Kidney (tissue), 14 donors: ENCODE measurements around the gene AKAP3. TPM values are rescaled to one million over a fixed set of nuclear protein-coding genes. Genes with fewer than 3 reads are reported as not detected.

Experiments used
- DNase-seq, 5 donors: peaks; one replicate each; pipeline ENCODE4 v3.0.0-alpha.2; 2013 to 2020
- FAIRE-seq: peaks from 2 replicates; lab custom pipeline; 2012; peaks lifted over from hg19 to GRCh38; lab: Jason Lieb, UNC
- H3K27ac ChIP-seq, 2 donors: one replicate each; pipeline ENCODE4 v1.7.0; 2013; ENCODE audit warnings: low read depth in 2 of 2, low read length in 2 of 2, inconsistent platforms in 1 of 2
- H3K27me3 ChIP-seq: one replicate; pipeline ENCODE4 v1.7.1; 2013; ENCODE audit warnings: low read length, inconsistent platforms; ENCODE audit not compliant: control insufficient read depth, insufficient read depth
- H3K36me3 ChIP-seq, 3 donors: one replicate each; pipeline versions ENCODE4 v1.7.0 to v1.7.1; 2013; ENCODE audit warnings: low read length in 3 of 3, control low read depth in 1 of 3, inconsistent platforms in 1 of 3; ENCODE audit not compliant: insufficient read depth in 3 of 3, control insufficient read depth in 2 of 3
- H3K4me1 ChIP-seq, 3 donors: one replicate each; pipeline versions ENCODE4 v1.7.0 to v1.7.1; 2013; ENCODE audit warnings: low read length in 3 of 3, inconsistent platforms in 1 of 3, low read depth in 1 of 3; ENCODE audit not compliant: control insufficient read depth in 2 of 3, insufficient read depth in 2 of 3
- H3K4me3 ChIP-seq, 3 donors: one replicate each; pipeline versions ENCODE4 v1.7.0 to v1.8.1; 2013; ENCODE audit warnings: low read length in 3 of 3, control low read depth in 1 of 3, inconsistent platforms in 1 of 3
- H3K9ac ChIP-seq, 3 donors: one replicate each; pipeline versions ENCODE4 v1.7.0 to v1.7.1; 2013; ENCODE audit warnings: low read length in 3 of 3, control low read depth in 1 of 3, inconsistent platforms in 1 of 3
- H3K9me3 ChIP-seq, 3 donors: one replicate each; pipeline versions ENCODE4 v1.7.0 to v1.7.1; 2013; ENCODE audit warnings: low read length in 3 of 3, control low read depth in 1 of 3, inconsistent platforms in 1 of 3; ENCODE audit not compliant: control insufficient read depth in 2 of 3, insufficient read depth in 1 of 3
- intact Hi-C: fragments of 100-400 bp; cut with DNase I; formaldehyde crosslinking; loops from one replicate; pipeline ENCODE4 v1.11.1; 2022
- polyA plus RNA-seq: library from polyadenylated mRNA; stranded (reverse); fragments of 350-450 nt; fragmentation: Illumina TruSeq; extraction: RNeasy Lipid Tissue Mini Kit (QIAGEN cat#74804); gene quantifications from one replicate; pipeline ENCODE4 v1.2.3, GENCODE V29; 2014; ENCODE audit warnings: low read depth, low replicate concordance; ENCODE audit not compliant: insufficient read depth
- total RNA-seq: library from RNA; stranded (reverse); fragmentation: NEBNext Ultra II Directional; extraction: Animal tissue kit (Norgen Biotek cat#: 25700); gene quantifications from one replicate; pipeline ENCODE4 v1.2.1, GENCODE V29; 2021
- TF ChIP-seq, protein P1 (sequence below): IDR thresholded peaks from 3 replicates; pipeline ENCODE4 v1.5.1; 2012; ENCODE audit warnings: mild to moderate bottlenecking, moderate library complexity, borderline replicate concordance; ENCODE audit not compliant: insufficient read depth; ENCODE audit errors: extremely low read depth
- donor health status: control.
- donor health status: control.
- donor health status: control.
- donor health status: control.
- donor health status: control.
- donor health status: DM: yes; HTN: yes; CAD: no.
- donor health status: Normal renal cell carcinoma (clear cell type).

AKAP3 gene
- total and polyA plus RNA-seq, 2 donors from 2014 or later = 2.3 to 2.7 TPM

GRCh38 chr12:4569261-4569660, 79.6 kb downstream of the AKAP3 start:
- Histone ChIP-seq H3K27me3 (no peaks in the 10 kb centered on the region), H3K4me1 (no peaks in the 10 kb centered on the region), H3K9ac (no peak overlapping the region), H3K36me3 (no peaks in the 10 kb centered on the region), H3K4me3 (no peak overlapping the region), H3K9me3 (no peaks in the 10 kb centered on the region), H3K27ac (no peak overlapping the region)
- FAIRE-seq (no peak), DNase-seq (no peak)
- intact Hi-C loops = no loop called here
- TF ChIP-seq, protein P1, sequence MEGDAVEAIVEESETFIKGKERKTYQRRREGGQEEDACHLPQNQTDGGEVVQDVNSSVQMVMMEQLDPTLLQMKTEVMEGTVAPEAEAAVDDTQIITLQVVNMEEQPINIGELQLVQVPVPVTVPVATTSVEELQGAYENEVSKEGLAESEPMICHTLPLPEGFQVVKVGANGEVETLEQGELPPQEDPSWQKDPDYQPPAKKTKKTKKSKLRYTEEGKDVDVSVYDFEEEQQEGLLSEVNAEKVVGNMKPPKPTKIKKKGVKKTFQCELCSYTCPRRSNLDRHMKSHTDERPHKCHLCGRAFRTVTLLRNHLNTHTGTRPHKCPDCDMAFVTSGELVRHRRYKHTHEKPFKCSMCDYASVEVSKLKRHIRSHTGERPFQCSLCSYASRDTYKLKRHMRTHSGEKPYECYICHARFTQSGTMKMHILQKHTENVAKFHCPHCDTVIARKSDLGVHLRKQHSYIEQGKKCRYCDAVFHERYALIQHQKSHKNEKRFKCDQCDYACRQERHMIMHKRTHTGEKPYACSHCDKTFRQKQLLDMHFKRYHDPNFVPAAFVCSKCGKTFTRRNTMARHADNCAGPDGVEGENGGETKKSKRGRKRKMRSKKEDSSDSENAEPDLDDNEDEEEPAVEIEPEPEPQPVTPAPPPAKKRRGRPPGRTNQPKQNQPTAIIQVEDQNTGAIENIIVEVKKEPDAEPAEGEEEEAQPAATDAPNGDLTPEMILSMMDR = no peak

DNA sequence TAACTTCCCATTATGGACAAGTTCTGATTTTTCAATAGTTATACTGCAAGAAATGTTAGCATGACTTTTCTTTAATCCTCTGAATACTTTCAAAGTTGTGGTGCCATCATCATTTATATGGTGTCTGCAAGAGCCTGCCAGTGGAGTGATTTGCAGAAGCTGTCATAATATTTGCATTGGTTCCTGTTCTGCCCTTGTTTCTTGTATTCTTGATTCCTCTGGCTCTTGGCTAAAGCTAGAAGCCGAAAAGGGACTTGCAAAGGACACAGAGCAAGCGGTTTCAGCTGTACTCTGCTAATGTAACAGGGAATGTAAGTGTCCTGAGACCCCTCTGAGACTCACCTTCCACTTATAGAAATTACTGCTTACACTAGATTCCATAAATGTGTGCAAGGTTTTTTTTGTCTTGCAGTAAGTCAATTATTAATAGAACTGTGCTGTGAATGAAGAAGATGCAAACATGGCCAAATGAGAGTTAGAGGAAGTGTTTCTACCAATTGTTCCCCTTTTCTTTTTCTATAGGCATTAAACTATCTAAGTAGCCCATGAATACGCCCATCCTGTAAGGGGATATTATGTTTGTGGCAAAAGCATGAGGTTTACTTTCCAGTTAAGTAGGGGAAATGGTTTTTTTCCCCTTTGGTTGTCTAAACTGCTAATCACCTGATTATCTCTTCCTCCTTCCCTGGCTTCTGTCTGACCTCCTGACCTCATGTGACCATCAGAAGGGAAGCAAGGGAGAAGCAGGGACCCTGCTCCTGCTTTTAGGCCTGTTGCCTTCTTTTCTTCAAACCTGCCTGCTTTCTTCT, 81.6 kb downstream of the AKAP3 start:
- DNase-seq = peak in 1 of 5 donors; percentile 8

GRCh38 chr12:4566474-4566873, 82.4 kb downstream of the AKAP3 start:
- FAIRE-seq (no peak), DNase-seq (no peak)
- Histone ChIP-seq H3K27ac (no peak overlapping the region), H3K9ac (no peak overlapping the region), H3K9me3 (no peaks in the 10 kb centered on the region), H3K4me3 (no peak overlapping the region), H3K4me1 (peaks cover 0 to 8% (median 5%) of the 10 kb centered on the region in 3 donors), H3K27me3 (no peaks in the 10 kb centered on the region), H3K36me3 (no peaks in the 10 kb centered on the region)
- TF ChIP-seq, protein P1 = no peak
- intact Hi-C loops = no loop called here

More for the DNA sequence above, 81.6 kb downstream of the AKAP3 start:
- intact Hi-C loops = no loop called here
- Histone ChIP-seq H3K27ac (no peak overlapping the region), H3K36me3 (no peaks in the 10 kb centered on the region), H3K4me3 (no peak overlapping the region), H3K27me3 (no peaks in the 10 kb centered on the region), H3K4me1 (peaks cover 0 to 4% (median 0%) of the 10 kb centered on the region in 3 donors), H3K9ac (no peak overlapping the region), H3K9me3 (no peaks in the 10 kb centered on the region)
- TF ChIP-seq, protein P1 = no peak
- no peak for FAIRE-seq

Other genes with a start within 250 kb of the AKAP3 start
- not detected for gene FGF6, start 203.2 kb downstream of the AKAP3 start, total RNA-seq
- not detected for gene FGF6, start 203.2 kb downstream of the AKAP3 start, polyA plus RNA-seq
- 2.9 TPM for gene RAD51AP1, start 110.2 kb downstream of the AKAP3 start, total RNA-seq
- 0.52 TPM for gene RAD51AP1, start 110.2 kb downstream of the AKAP3 start, polyA plus RNA-seq
- gene DYRK4, start 86.8 kb downstream of the AKAP3 start, total RNA-seq = 32.8 TPM
- gene DYRK4, start 86.8 kb downstream of the AKAP3 start, polyA plus RNA-seq = 49.0 TPM
- 96.9 TPM for gene NDUFA9, start 63 bp upstream of the AKAP3 start, total RNA-seq
- gene NDUFA9, start 63 bp upstream of the AKAP3 start, polyA plus RNA-seq = 250 TPM
- gene GALNT8, start 71.3 kb upstream of the AKAP3 start, total RNA-seq = 0.25 TPM
- 1.4 TPM for gene GALNT8, start 71.3 kb upstream of the AKAP3 start, polyA plus RNA-seq